GM18867 (cell line): Measurements from ENCODE around the gene TTC9.

ENCODE experiments used
- ATAC-seq: cut with Tn5 transposase; IDR thresholded peaks from one replicate; pipeline ENCODE4 v1.9.1; 2021; ENCODE audit warnings: mild to moderate bottlenecking, moderate library complexity; ENCODE audit not compliant: unreplicated experiment

Gene TTC9

DNA sequence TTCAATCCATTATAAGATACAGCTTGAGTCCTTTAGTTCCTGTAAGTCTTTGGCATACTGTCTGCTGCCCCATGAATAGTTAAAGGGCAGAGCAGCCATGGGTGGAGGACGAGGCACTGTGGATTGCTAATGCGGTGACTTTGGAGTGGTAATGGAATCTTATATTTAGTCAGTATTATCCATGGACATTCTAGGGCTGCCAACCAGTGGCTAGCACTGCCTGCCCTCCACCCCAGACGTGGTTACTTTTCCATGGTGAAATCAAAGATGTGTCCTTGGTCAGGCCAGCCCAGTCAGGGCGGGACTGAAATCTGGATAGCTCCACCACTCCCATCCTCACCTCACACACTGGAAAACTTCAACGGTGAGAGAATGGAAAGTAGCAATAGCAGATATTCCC, 2.3 kb downstream of the TTC9 start:
- no peak for ATAC-seq

DNA sequence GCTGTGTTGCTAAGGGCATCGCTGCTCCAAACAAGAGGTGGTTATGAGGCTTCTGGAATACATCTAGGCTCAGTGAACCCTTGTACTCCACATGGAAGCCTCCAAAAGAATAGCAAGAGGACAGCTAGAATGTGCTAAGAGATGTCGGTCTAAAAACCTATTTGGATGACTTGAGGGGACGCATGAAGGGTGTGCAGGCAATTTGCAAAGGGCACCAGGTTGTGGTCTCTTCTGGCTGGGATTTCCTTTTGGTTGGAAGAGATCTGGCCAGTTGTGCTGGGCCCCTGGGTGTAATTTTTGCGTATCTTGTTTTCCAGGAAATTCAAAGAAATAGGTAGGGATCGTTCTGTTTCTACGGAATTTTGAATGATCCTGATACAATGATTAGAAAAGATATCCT, 4.2 kb downstream of the TTC9 start:
- no peak for ATAC-seq

DNA sequence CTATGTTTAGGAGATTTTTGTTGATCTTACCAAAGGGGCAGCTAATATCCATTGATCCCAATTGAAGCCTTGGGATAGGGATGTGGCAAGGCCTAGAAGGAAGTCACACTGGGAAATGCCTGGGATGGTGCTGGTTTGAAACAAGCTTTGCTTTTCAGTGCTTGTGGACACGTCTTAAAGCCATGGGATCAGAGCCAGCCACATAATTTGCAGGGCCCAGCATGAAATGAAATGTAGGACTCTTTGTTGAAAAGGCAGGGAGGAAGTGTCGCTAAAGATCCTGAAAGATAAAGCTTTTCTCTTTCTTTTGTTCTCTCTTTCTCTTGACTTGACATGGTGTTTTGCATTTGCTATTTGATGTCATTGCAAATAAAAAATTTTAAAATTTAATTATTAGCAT, 5.0 kb downstream of the TTC9 start:
- no peak for ATAC-seq

DNA sequence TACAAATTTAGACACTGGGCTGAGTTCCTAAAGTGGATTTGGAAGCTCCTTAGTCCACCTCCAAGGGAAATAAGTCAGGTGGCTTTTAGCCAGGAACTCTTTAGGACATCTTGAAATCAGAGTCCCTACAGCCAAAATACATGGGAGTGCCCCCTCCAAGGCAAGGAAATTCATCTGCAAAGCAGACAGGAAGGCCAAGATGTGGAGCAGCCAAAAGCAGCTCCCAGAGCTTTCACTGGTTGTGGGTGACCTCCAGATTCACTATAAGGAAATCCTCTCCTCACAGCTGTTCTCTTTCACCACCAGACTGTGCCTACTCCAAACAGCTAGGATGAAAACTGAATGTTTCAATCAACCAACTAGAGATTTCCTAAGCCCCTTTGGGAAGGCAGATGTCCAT, 6.6 kb downstream of the TTC9 start:
- no peak for ATAC-seq

DNA sequence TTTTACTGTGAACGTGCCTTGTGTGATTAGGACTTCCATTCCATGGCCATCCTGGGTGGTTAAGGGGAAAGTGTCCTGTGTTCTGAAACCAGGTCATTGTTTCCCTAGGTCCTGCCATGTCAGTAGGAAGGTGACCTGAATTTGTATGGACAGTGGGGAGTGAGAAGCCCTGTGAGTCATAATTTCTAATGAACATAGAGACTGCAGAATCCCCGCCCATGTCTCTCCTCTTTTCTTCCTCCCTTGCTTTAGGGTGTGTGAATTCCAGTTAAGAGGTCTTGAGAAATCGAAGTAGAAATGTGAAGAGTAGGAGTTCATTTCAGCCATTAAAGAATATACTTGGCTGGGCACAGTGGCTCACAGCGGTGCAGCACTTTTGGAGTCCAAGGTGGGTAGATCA, 8.1 kb downstream of the TTC9 start:
- ATAC-seq, result no peak

DNA sequence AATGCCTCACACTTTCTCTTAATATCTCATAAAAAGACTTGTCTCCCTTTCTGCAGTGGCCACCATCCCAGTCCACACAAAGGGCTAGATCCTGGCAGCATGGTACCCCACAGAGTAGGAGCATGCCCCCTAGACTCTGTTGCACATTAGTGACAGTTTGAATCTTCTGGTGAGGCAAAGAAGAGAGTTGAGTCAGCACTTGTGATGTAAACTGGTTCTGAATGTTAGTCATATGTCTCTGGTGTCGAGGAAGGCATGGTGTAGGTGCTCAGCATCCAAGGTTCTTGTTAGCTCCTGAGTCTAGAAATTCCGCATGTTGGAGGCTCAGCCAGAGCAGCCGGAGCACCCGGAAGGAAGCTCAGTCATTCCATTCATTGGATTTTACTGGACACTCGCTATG, 9.8 kb downstream of the TTC9 start:
- no peak for ATAC-seq

DNA sequence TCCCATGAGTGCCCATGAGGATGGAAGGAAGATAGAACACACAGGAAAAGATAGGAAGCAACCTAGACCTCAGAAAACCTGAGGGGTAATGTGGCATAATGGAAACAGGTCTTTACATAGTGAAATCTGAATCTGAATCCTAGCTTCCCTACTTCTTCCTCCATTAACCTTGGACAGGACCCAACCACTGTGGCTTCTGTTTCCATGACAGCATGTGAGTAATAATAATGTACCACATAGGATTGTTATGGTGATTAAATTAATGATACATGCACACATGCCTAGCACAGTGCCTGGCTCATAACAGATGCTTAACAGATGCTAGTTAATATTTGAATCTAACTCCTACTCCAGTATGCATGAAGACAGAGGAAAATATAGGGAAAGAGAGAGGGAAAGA, 11.2 kb downstream of the TTC9 start:
- no peak for ATAC-seq

DNA sequence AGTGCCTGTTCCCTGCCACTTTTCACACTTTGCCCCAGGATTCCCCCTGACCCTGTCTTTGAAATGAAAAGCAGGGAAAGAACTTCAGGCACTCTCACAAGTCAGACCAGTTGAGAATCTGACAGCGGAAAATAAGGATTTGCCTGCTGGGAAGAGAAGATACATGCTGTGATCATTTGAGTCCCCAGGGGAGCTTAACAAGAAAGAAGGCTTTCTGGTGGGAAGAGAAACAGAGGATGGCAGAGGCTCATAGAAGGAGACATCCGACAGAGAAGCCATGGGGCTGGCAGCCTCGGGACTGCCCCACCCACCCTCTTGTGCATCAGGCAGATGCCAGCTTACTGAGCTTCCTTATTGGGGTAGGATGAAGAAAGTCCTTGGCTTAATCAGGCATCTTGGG, 11.9 kb downstream of the TTC9 start:
- ATAC-seq, result no peak

DNA sequence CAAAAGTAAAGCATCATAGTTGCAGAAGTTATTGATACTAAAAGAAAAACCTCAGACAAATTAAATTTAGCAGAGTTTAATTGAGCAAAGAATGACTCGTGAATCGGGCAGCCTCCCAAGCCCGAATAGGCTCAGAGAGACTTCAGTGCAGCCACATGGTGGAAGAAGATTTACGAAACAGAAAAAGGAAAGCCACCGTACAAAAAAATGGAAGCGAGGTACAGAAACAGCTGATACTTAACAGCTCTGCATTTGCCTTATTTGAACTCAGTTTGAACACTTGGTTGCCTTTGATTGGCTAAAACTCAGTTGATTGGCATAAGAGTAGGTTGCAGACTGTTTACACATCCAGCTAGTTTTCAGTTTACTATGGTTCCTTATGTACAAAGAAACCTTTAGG, 12.9 kb downstream of the TTC9 start:
- peak; percentile 45 for ATAC-seq

DNA sequence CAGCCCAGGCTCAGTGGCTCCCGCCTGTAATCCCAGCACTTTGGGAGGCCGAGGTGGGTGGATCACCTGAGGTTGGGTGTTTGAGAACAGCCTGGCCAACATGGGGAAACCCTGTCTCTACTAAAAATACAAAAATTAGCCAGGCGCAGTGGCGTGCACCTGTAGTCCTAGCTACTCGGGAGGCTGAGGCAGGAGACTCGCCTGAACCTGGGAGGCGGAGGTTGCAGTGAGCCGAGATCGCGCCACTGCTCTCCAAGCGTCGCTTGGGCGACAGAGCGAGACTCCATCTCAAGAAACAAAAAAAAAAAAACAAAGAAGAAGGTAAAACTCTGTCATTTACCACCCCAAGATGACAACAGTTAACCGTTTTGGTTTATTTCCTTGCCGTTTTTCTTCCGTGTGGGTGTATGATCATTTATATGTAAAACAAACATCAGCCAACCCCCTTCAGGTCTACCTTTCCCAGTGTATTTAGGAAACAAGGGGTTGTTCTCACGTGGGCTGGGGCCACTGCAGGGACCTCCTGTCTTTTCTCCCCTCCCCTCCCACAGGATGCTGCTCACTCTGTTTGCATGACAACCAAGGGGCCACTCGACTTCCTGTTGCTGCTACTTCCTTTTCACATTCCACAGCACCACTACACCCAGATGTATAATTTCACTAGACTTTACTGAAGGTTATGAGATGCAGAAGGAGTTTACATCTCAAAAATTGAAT, 13.6 kb downstream of the TTC9 start:
- ATAC-seq, result peak; percentile 71

DNA sequence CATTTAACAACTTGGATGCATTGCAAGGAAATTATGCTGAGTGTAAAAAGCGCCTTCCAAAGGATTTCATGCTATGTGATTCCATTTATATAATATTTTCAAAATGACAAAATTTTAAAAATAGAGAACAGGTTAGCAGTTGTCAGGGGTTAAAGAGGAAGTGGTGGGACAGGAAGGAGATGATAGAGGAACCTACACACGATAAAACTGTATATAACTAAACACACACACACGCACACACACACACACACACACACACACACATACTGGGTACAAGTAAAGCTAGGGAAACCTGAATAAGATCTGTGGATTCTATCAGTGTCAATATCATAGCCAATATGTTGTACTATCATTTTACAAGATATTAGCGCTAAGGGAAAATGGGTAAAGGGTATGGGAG, 17.2 kb downstream of the TTC9 start:
- no peak for ATAC-seq

DNA sequence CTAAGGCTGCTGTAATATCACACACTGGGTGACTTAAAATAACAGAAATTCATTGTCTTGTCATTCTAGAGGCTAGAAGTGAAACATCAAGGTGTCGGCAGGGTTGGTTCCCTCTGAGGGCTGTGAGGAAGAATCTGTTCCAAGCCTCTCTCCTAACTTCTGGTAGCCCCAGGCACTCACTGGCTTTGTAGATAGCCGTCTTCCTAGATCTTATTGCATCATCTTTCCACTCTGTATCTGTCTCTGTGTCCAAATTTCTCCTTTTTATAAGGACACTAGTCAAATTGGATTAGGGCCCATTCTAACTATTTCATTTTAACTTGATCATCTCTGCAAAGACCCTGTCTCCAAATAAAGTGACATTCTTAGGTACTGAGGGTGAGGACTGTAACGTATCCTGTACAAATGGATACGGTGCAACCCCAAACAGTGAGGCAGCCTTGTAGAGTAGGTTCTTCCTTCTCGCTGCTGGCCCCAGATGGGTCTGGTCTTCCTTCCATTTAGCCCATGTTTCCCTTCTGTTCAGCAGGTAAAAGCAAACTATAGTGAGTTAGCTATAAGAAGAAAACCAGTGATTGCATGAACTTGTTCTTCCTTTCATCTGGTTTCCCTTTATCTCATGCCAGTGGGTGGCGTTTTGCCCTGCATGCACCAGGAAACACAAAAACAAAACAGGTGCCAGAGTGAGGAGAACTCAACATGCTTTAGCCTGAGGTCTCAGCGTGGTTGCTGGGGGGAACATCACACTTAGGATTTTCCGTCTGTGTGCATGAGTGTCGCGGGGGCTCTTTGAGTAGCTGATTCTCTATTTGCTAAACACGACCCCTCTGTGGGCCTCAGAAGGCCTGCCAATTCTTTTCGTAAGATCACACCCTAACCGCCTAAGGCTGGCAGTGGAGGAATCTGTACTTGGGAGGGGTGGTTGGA, 19.5 kb downstream of the TTC9 start:
- ATAC-seq, result no peak

DNA sequence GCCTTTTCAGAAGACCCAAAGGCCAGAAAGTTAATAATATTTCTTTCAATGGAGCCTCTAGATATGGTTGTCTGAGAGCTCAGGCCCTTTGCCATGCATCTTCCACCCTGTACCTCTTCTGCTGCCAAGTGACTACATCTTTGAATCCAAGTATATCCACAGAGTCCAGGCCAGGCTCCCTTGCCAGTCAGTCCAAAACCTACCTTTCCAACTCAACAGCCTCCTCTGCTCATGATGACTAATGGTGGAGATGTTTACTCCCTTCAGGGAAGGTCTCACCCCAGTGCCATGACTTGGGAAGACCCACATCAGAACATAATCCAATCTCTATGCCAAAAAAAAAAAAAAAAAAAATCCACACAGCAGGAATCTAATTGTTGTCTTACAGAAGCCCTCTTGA, 20.4 kb downstream of the TTC9 start:
- no peak for ATAC-seq

DNA sequence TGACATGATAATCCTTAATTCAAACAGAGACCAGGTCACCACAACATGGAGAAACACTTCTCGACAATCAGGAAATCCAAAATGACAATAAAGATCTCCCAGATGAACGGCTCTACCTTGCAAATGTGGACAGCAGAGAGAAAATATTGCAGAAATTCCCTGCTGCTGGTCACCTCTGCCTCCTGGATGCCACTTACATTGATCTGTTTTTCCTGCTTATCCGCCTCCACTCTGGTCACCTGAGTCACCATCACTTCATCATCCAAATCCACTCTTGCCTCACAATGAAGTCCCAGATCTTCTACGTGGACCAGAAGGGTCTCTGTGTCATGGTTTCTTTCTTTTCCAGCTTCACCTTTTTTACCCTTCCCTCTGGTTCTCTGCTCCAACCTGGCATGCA, 21.1 kb downstream of the TTC9 start:
- no peak for ATAC-seq

DNA sequence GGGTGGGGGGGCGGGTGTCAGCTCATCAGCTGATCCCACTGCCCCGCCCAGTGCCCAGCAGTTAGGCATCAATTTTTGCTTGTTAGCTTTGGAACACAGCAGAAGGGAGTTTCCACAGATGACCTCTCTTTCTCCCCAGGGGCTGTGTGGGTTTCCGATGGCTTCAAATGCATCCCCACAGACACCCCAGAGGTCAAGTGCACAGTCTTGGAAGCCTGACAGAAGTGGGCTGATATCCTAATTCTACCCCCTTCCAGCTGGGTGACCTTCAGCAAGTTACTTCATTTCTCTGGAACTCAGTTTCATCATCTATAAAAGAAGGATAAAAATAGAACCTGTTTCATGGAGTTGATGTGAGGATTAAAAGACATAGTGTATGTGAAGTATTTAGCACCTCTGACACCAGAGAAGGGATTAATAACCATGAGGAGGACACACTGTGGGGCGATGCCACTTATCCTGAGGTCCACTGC, 22.0 kb downstream of the TTC9 start:
- no peak for ATAC-seq

DNA sequence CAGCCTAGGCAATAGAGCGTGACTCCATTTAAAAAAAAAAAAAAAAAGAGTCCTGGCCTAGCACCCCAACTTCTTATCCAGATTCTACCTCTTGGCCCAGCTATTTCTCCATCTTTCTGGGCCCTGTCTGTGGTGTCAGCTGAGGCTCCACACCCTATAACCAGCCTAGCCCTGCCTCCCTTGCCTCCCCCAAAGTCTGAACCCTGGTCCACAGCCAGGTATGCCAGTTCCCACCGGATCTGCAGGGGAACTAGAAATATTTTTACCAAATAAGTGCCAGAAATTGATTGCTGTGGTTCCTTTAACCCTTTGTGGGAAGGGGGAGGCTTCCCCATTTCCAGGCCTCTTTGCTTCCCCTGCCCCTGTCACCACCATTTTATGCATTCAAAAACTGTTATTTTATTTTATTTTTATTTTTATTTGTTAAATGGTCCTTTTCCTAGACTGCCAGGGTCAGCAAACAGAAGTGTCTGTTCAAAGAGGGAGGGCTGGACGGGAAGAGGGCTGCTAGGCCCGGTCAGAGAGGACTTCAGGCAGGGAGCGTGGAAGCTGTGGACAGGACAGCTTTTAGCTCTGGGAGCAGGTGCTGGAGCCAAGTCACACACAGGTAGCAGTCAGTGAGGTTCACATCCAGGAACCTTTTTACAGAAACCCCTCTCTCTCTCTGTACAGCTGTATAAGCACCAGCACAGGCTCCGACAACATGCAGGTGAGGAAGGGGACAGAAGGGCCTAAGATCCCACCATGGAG, 23.2 kb downstream of the TTC9 start:
- peak; percentile 4 for ATAC-seq

DNA sequence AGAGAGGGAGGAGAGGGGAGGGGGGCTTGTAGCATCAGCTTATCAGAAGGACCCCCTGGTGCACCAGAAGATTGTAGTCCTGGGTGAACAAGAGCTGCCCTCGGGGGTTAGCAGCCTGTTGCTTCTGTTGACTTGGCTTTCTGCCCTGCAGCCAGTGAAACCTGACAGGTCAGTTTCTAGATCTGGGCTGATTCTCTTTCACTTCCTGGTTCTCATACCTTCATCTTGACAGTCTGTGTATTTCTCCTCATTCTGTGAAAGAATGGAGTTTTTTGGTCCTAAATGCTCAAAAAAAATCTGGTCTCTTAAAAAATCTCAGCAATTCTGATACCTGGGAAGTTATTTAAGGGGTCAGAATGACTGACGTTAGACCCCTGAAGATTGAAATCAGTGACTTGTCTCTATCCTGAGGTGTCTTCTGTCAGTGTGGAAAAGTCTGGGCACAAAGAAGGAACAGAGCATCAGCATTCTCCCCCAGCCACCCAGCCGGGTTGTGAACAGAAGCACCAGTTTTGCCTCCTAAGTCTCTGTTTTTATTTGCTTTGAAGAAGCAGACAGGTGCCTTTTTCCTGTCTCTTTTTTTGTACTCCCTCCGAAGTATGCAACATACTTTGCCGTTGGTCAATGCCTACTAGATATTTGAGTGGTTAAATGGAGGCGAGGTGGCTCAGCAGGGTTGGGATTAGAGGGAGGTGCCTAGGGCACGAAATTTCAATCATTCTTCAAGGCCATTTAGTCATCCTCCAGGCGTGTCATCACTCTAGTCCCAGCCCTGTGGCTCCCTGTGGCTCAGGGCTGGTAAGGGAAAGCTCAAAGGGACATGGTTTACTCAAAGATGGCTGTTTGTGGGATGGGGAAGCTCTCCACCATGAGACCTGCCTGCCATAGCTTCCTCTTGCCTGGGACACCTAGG, 24.0 kb downstream of the TTC9 start:
- ATAC-seq, result peak; percentile 50

DNA sequence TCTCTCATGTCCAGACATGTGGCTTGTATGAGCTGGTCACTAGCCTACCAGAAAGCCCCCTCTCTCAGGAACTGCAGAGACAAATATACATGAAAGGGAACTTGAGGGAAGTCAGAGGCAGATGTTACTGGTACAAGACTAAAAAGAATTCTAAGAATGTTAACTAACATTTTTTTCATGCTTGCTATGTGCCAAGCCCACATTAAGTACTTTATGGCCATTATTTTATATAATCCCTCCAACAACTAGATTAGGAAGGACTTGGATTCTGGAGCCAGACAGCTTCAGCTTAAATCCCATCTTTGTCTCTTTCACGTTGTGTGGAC, 24.6 kb downstream of the TTC9 start:
- no peak for ATAC-seq

DNA sequence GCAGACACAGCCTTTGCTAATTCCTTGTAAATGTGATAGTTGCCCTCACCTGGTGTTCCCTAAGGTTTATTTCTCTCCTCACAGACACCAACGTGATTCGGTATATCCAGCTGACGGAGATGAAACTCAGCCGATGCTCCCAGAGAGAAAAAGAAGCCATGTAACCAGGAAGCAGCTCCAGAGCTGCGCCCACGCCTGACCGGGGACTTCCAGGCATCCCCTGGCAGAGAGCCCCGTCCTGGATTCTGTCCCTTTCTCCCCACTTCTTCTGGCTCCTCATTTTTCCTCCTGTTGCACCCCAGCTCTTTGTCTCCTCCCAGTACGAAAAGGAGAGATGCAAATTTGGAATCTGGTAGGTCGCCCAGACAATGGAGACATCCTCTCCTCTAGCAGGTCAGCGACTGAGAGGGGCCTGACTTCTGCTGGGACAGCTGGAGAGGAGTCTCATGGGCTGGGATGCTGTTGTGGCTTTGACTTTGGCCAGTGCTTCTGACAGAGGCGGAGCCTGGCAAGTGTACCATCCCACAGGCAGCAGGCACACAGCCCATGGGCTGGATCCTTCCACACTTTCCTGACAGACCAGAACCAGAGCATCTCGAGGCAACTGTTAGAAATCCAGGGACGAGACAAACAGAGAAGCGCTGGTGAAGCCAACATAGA, 29.4 kb downstream of the TTC9 start:
- ATAC-seq, result no peak
